Endothelial cell of umbilical vein (primary cell): Measurements from ENCODE around the gene KLRC2. TPM values are rescaled to one million over a fixed set of nuclear protein-coding genes. Genes with fewer than 3 reads are reported as not detected.
"Not testable (repeated sequence)": the region's sequence is repeated elsewhere in the genome, so short reads cannot be mapped to it uniquely, and the experiment has no call there.

Experiments
- BruUV-seq: library from RNA; stranded (reverse); fragments of 400-500 nt; replicated peaks from 2 replicates; lab custom pipeline; 2021; lab: Mats Ljungman, UMichigan
- CTCF ChIA-PET: fragments of 300-600, 350-600 bp; sonication (Branson Sonifier 250); formaldehyde crosslinking; loops from one replicate; lab custom pipeline; 2021; ENCODE audit warnings: antibody characterized with exemption, inconsistent platforms; lab: Charles Lee
- POLR2A ChIA-PET: fragments of 300-600, 350-600 bp; sonication (Branson Sonifier 250); formaldehyde crosslinking; loops from one replicate; lab custom pipeline; 2021; ENCODE audit warnings: antibody characterized with exemption, inconsistent platforms; lab: Charles Lee
- DNase-seq: peaks from one replicate; pipeline ENCODE4 v3.0.0-alpha.2; 2011; ENCODE audit warnings: low read depth, low spot score
- FAIRE-seq: peaks from 2 replicates; lab custom pipeline; 2011; peaks lifted over from hg19 to GRCh38; lab: Jason Lieb, UNC
- H2AFZ ChIP-seq: 2 replicates; pipeline ENCODE4 v1.6.0; 2012; ENCODE audit warnings: low read depth, low read length, control low read depth, inconsistent platforms
- H3K27ac ChIP-seq: 2 replicates; pipeline ENCODE4 v1.5.1; 2011; ENCODE audit warnings: low read depth, mild to moderate bottlenecking, control low read depth, low read length, moderate library complexity; ENCODE audit not compliant: insufficient read depth
- H3K27me3 ChIP-seq, 2 experiments: 2 replicates each; pipeline versions ENCODE4 v1.6.0 to v1.6.1; 2011; ENCODE audit warnings: low read length in 2 of 2, mixed read lengths in 1 of 2; ENCODE audit not compliant: control insufficient read depth in 2 of 2, insufficient read depth in 2 of 2
- H3K36me3 ChIP-seq, 2 experiments: 2 replicates in 1 of 2; 3 replicates in 1 of 2; pipeline ENCODE4 v1.5.1; 2011; ENCODE audit warnings: low read length in 2 of 2, mild to moderate bottlenecking in 1 of 2, moderate library complexity in 1 of 2; ENCODE audit not compliant: control insufficient read depth in 2 of 2, insufficient read depth in 2 of 2; ENCODE audit errors: extremely low read depth in 1 of 2
- H3K4me1 ChIP-seq: 3 replicates; pipeline ENCODE4 v1.5.1; 2011; ENCODE audit warnings: mild to moderate bottlenecking, low read length; ENCODE audit not compliant: control insufficient read depth, insufficient read depth; ENCODE audit errors: extremely low read depth
- H3K4me2 ChIP-seq: 2 replicates; pipeline ENCODE4 v1.6.1; 2011; ENCODE audit warnings: low read length, control low read depth, mixed read lengths; ENCODE audit not compliant: insufficient read depth
- H3K4me3 ChIP-seq, 3 experiments: fragments of 200-600 bp in 1 of 3; sonication (generic), shearing (Covaris generic) in 1 of 3; replicated peaks in 1 of 3; 2 replicates each; pipeline ENCODE4 v1.5.1; 2011 to 2016; ENCODE audit warnings: control low read depth in 3 of 3, low read length in 3 of 3, mild to moderate bottlenecking in 2 of 3, inconsistent platforms in 1 of 3, low read depth in 1 of 3, moderate library complexity in 1 of 3; ENCODE audit not compliant: insufficient read depth in 1 of 3
- H3K79me2 ChIP-seq: 2 replicates; pipeline ENCODE4 v1.6.0; 2012; ENCODE audit warnings: low read length, inconsistent platforms; ENCODE audit not compliant: control insufficient read depth, insufficient read depth
- H3K9ac ChIP-seq: replicated peaks from 2 replicates; pipeline ENCODE3; 2011; ENCODE audit warnings: low read length, control low read depth; ENCODE audit not compliant: insufficient read depth; ENCODE audit errors: extremely low read depth
- H3K9me1 ChIP-seq: replicated peaks from 3 replicates; pipeline ENCODE4 v1.6.0; 2011; ENCODE audit warnings: mild to moderate bottlenecking, low read length; ENCODE audit not compliant: control insufficient read depth, insufficient read depth; ENCODE audit errors: extremely low read depth
- H3K9me3 ChIP-seq: replicated peaks from 2 replicates; pipeline ENCODE4 v1.5.1; 2012; ENCODE audit warnings: low read length, inconsistent platforms; ENCODE audit not compliant: control insufficient read depth, insufficient read depth
- H4K20me1 ChIP-seq: replicated peaks from 2 replicates; pipeline ENCODE3; 2011; ENCODE audit warnings: mild to moderate bottlenecking, low read length; ENCODE audit not compliant: control insufficient read depth, insufficient read depth; ENCODE audit errors: extremely low read depth
- EZH2 ChIP-seq: IDR thresholded peaks from 2 replicates; pipeline ENCODE4 v1.6.1; 2012; ENCODE audit warnings: borderline replicate concordance, low read depth, mild to moderate bottlenecking, moderate library complexity, low read length, inconsistent platforms; ENCODE audit not compliant: severe bottlenecking
- FOS ChIP-seq: IDR thresholded peaks from 2 replicates; pipeline ENCODE4 v1.6.1; 2011; ENCODE audit warnings: mild to moderate bottlenecking, low read length, moderate library complexity, borderline replicate concordance; ENCODE audit not compliant: insufficient read depth
- GATA2 ChIP-seq: IDR thresholded peaks from 2 replicates; pipeline ENCODE4 v1.7.0; 2011; ENCODE audit warnings: low read depth, mild to moderate bottlenecking, moderate library complexity, mixed read lengths, low read length; ENCODE audit not compliant: insufficient read length, insufficient read depth
- JUN ChIP-seq: IDR thresholded peaks from 2 replicates; pipeline ENCODE4 v1.6.1; 2011; ENCODE audit warnings: borderline replicate concordance, low read depth; ENCODE audit not compliant: insufficient read length, insufficient read depth
- MYC ChIP-seq: IDR thresholded peaks from one replicate; pipeline ENCODE4 v1.6.1; 2011; ENCODE audit warnings: mild to moderate bottlenecking, low read depth, low read length
- POLR2A ChIP-seq: IDR thresholded peaks from 2 replicates; pipeline ENCODE4 v1.6.1; 2012; ENCODE audit warnings: low read depth, mild to moderate bottlenecking, control low read depth, low read length
- POLR2AphosphoS5 ChIP-seq: IDR thresholded peaks from 2 replicates; pipeline ENCODE4 v1.6.1; 2012; ENCODE audit warnings: low read depth, mild to moderate bottlenecking, control low read depth, low read length, moderate library complexity; ENCODE audit not compliant: insufficient read depth
- dilution Hi-C: fragments of 300-500 bp; cut with MboI; formaldehyde crosslinking; loops from one replicate; pipeline ENCODE4 v1.15.0; 2019; ENCODE audit warnings: low sequenced_read_pairs; ENCODE audit not compliant: extremely low pct_ligation_motif_present
- intact Hi-C: fragments of 100-400 bp; cut with micrococcal nuclease; formaldehyde crosslinking; loops from one replicate; pipeline ENCODE4 v1.10.0; 2022
- polyA plus RNA-seq, 4 experiments: library from polyadenylated mRNA; depleted of rRNA in 3 of 4; stranded (reverse) in 3 of 4; unstranded in 1 of 4; fragments of >200 nt; gene quantifications; 2 replicates each; pipeline versions ENCODE4 v1.2.1 to v1.2.3, GENCODE V29; 2011 to 2012; ENCODE audit warnings: missing spikeins in 1 of 4
- total RNA-seq: library from RNA; stranded (reverse); gene quantifications from 2 replicates; pipeline ENCODE4 v1.2.3, GENCODE V29; 2021
- TF ChIP-seq, protein P1 (sequence below), 2 donors: IDR thresholded peaks; 1 replicate in 1 of 2; 2 replicates in 1 of 2; pipeline ENCODE4 v1.5.1; 2011; ENCODE audit warnings: low read length in 2 of 2, mild to moderate bottlenecking in 2 of 2, moderate library complexity in 2 of 2, control low read depth in 1 of 2, inconsistent platforms in 1 of 2, low read depth in 1 of 2; ENCODE audit not compliant: insufficient read depth in 1 of 2; ENCODE audit errors: extremely low read depth in 1 of 2
- TF ChIP-seq, protein P2 (sequence below): IDR thresholded peaks from 2 replicates; pipeline ENCODE4 v1.6.1; 2011; ENCODE audit not compliant: insufficient read depth, insufficient read length

The KLRC2 gene
- total and polyA plus RNA-seq, 2 donors (not counting 3 experiments of a cell fraction or from before 2014, with no cell fraction given), result not detected

DNA sequence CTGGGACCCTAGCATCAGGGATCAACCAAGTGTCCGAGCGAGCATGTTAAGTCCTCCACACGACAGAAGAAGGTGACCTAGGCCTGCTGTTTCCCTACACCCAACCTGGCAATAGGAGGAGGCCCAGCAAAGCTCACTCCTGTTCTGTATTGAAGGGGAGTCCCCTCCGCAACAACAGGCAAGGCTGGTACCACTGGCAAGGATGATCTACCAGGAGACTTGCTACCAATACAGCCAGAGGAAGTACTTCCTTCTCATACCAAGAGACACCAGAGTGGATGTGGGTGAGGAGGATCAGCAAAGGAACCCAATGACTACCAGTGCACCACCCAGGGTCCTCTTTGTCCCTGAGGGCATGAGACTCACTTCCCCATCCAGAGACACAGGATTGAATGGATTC is 12.4 kb upstream of the KLRC2 start:
- CTCF ChIA-PET, result no interaction called here
- no TSS peak for BruUV-seq
- no peak for FAIRE-seq

DNA sequence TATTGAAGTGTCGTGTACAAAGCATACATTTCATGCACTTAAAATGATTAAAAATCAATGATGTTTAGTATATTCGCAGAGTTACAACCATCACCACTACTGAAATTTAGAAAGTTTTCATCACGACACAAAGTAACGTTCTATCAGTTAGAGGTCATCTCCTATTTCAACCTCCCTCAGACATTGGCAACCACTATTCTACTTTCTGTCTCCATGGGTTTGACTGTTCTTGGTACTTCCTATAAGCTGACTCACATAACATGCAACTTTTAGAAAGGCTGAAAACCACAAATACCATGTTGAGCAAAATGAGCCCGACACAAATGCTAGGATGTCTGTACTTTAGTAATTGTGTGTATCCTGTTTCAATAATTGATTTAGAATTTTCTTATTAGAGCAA is 10.2 kb upstream of the KLRC2 start:
- BruUV-seq, result not testable (repeated sequence)

More for the DNA sequence above, 12.4 kb upstream of the KLRC2 start:
- POLR2A ChIA-PET, result no interaction called here
- H3K79me2 ChIP-seq, result no peaks in the 10 kb centered on the region
- no peaks in the 10 kb centered on the region for H3K9me1 ChIP-seq
- no peak overlapping the region for H3K4me2 ChIP-seq
- H3K36me3 ChIP-seq, result no peaks in the 10 kb centered on the region
- H3K9me3 ChIP-seq, result no peaks in the 10 kb centered on the region
- DNase-seq, result no peak
- no peak overlapping the region for H2AFZ ChIP-seq
- intact Hi-C loops (no loop called here), dilution Hi-C loops (no loop called here)
- H3K4me1 ChIP-seq, result no peaks in the 10 kb centered on the region
- H3K27ac ChIP-seq, result no peak overlapping the region
- no peaks in the 10 kb centered on the region for H4K20me1 ChIP-seq
- TF ChIP-seq, protein P1, sequence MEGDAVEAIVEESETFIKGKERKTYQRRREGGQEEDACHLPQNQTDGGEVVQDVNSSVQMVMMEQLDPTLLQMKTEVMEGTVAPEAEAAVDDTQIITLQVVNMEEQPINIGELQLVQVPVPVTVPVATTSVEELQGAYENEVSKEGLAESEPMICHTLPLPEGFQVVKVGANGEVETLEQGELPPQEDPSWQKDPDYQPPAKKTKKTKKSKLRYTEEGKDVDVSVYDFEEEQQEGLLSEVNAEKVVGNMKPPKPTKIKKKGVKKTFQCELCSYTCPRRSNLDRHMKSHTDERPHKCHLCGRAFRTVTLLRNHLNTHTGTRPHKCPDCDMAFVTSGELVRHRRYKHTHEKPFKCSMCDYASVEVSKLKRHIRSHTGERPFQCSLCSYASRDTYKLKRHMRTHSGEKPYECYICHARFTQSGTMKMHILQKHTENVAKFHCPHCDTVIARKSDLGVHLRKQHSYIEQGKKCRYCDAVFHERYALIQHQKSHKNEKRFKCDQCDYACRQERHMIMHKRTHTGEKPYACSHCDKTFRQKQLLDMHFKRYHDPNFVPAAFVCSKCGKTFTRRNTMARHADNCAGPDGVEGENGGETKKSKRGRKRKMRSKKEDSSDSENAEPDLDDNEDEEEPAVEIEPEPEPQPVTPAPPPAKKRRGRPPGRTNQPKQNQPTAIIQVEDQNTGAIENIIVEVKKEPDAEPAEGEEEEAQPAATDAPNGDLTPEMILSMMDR (IDR thresholded peaks at IDR 0.05; ENCODE audit: extremely low read depth in 1 of 2, insufficient read depth in 1 of 2, low read depth in 1 of 2, low read length in 2 of 2), result no peak
- no peak for TF ChIP-seq POLR2A
- no peak for TF ChIP-seq JUN
- no peak for TF ChIP-seq FOS
- TF ChIP-seq, protein P2, sequence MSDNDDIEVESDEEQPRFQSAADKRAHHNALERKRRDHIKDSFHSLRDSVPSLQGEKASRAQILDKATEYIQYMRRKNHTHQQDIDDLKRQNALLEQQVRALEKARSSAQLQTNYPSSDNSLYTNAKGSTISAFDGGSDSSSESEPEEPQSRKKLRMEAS, result no peak
- TF ChIP-seq EZH2, result no peak
- TF ChIP-seq MYC, result no peak
- TF ChIP-seq GATA2, result no peak
- no peak for TF ChIP-seq POLR2AphosphoS5
- H3K9ac ChIP-seq, result no peak overlapping the region
- H3K4me3 ChIP-seq, result no peak overlapping the region
- H3K27me3 ChIP-seq, result no peaks in the 10 kb centered on the region

DNA sequence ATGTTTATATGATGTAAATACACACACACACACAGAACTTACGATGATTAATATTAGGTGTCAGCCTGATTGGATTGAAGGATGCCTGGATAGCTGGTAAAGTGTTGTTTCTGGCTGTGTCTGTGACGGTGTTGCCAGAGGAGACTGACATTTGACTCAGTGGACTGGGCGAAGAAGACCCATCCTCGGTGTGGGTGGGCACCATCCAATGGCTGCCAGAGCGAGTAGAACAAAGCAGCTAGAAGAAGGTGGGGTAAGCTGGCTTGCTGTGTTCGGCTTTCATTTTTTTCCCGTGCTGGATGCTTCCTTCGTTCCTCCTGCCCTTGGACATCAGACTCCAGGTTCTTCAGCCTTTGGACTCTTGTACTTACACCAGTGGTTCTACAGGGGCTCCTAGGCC is 5.3 kb upstream of the KLRC2 start:
- H3K4me3 ChIP-seq, BruUV-seq, H2AFZ ChIP-seq, DNase-seq, H3K79me2 ChIP-seq, POLR2A ChIA-PET, H3K4me2 ChIP-seq, H3K9me1 ChIP-seq, H4K20me1 ChIP-seq, dilution Hi-C loops, H3K9me3 ChIP-seq, H3K9ac ChIP-seq, H3K4me1 ChIP-seq, FAIRE-seq, H3K27me3 ChIP-seq, intact Hi-C loops, H3K36me3 ChIP-seq, H3K27ac ChIP-seq: not testable (repeated sequence)
- CTCF ChIA-PET, result interaction anchor here (1.0 kb wide), 1 partner anchor 15 kb away, joined by 6 read pairs; no protein-coding TSS in a partner anchor

More for the DNA sequence above, 10.2 kb upstream of the KLRC2 start:
- FAIRE-seq, H4K20me1 ChIP-seq, H3K4me1 ChIP-seq, POLR2A ChIA-PET, dilution Hi-C loops, H3K4me2 ChIP-seq, H3K9ac ChIP-seq, intact Hi-C loops, CTCF ChIA-PET, H3K36me3 ChIP-seq, H3K9me1 ChIP-seq, H3K4me3 ChIP-seq, H2AFZ ChIP-seq, H3K27ac ChIP-seq, H3K79me2 ChIP-seq, H3K27me3 ChIP-seq, H3K9me3 ChIP-seq, DNase-seq: not testable (repeated sequence)
